Stimulated activated CD4-positive, alpha-beta T cell treated with anti-CD3 and anti-CD28 coated beads, Interleukin-12 subunit alpha, Interleukin-12 subunit beta, amount 100 ng/mL, for 48 hours (primary cell): ENCODE results near the gene TDRD9.
"Not testable (repeated sequence)": the region's sequence is repeated elsewhere in the genome, so short reads cannot be mapped to it uniquely, and the experiment has no call there.

Experiments used
- DNase-seq, 3 donors: peaks; one replicate each; pipeline ENCODE4 v3.0.0-alpha.2; 2020; ENCODE audit warnings: low read depth in 2 of 3, low spot score in 1 of 3

The TDRD9 gene

DNA sequence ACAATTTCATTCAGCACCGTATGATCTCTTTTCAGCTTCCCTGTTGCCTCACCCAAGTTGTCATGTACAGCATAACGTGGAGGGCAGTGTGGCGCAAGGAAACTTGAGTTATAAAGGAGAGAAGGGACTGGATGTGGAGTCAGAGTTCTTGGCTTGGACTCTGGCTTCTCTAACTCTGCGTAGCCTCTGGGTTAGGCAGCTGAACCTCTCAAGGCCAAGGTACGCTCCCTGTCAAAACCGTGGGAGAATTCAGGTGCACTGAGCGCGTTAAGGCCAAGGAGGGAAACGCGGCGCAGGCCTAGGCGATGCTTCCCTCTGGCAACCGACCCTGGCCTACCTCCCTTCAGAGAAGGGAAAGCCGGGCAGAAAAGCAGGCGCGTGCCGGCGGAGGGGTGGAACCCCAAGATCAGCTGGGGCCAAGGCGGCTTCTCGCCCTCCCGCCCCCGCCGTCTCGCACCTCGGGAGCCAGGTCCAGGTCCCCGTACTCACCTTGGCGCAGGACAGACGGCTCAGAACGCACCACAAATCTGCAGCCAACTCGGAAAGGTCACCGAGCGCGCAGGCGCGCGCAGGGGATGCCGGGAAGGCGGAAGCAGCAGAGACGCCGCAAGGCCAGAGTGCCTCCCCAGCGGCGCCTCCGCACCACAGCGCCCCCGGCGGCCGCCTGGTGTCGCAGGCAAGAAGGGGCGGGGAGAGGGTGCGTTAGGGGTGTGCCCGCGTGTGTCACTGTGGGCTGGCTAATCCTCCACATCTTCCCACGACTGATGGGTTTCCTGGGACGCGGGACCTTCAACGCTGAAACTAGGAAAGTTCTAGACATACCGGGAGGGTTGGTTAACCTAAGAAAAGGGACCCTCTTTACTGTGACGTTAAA lies 7.0 kb upstream of the TDRD9 start:
- peak; percentile 86 to 93 (median 90) for DNase-seq

DNA sequence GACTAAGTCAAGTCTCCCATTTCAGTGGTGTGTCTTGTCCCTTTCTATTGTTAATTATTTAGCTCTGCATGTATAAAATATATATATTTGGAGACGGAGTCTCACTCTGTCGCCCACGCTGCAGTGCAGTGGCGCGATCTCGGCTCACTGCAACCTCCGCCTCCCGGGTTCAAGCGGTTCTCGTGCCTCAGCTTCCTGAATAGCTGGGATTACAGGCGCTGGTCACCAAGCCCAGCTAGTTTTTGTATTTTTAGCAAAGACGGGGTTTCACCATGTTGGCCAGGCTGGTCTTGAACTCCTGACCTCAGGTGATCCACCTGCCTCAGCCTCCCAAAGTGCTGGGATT lies 6.4 kb upstream of the TDRD9 start:
- DNase-seq = not testable (repeated sequence)

DNA sequence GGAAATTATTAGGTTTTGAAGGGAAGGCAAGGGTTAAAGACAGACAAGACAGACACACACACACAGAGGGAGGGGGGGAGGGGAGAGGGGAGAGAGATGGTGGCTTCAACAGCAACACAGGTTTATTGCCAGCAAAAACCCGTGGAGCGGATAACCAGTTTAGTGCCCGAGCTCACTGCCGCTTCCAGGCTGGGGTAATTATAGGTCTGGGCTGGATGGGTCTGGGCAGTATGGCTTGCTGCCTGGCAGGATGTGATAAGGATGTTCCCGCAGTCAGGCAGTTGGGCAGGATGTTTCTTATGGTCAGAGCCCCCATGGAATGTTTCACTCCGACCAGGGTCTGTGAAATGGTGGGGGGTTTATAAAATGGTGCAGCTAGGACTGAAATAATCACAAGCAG lies 4.4 kb upstream of the TDRD9 start:
- no peak for DNase-seq

DNA sequence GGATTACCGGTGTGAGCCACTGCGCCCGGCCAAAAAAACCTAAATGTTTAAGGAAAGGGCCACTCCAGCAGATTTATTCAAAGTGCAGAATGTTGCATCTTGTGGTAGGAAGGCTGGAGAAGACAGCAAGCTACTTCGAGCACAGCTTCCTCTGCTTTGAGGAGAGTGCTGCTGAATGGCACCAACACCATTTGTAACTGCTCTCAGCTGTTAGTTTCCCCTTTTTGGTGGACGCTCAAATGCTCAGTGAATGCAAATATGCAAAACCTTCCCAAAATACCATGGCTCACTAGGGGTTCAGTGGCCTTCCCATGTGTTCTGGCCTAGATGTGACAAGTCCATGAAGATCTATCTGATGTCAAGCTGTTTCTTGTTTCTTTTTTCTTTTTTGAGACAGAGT lies 2.9 kb upstream of the TDRD9 start:
- DNase-seq = no peak

DNA sequence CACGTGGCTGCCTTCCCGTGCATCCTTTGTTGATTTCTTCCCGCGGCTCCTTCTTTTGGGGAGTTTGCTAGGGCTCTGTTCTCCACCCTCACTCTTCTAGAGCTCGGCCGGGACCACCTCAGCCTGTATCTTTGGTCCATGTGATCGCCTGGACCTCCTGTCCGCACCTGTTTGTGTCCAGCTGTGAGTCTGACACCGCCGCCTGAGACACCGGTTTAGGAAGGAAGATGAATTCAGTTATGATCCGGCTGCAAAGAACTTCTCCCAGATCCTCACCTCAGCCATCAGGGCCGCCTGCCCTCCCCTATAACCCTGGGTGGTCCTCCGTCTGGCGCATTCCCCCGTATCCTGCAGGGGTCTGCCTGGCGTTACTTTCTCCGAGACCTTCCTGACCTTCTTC lies 690 bp upstream of the TDRD9 start:
- no peak for DNase-seq

DNA sequence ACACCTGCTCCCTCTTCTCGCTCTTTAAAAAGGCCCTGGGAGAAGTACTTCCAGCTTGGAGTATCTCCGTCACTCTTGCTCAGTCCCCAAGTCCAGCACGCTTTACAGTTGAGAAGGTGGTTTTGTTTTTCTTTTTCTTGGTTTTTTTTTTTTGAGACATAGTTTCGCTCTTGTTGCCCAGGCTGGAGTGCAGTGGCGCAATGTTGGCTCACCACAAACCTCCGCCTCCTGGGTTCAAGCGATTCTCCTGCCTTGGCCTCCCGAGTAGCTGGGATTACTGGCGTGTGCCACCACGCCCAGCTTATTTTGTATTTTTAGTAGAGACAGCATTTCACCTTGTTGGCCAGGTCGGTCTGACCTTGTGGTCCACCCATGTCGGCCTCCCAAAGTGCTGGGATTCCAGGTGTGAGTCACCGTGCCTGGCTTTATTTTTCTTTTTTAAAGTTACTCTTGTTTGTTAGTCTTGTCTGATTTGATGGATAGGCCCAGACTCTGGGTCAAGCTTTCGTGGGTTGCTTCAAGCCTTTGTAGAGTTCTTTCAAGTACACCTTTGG lies 1.9 kb downstream of the TDRD9 start:
- DNase-seq = no peak

DNA sequence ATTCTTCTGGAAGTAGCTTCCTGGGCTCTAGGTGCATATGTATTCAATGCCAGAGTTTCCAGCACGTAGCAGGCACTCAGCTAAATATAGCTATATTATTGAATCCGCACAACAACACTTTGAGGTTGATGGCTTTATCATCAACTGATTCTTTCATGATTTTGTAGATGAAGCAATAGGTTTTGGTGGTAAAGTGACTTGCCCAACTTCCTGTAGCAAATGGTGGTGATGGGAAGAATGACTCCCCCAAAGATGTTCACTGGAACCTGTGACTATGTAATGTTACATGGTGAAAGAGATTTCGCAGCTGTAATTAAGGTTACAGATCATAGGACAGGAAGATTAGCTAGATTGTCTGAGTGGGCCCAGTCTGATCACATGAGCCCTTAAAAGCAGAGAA lies 3.2 kb downstream of the TDRD9 start:
- no peak for DNase-seq

DNA sequence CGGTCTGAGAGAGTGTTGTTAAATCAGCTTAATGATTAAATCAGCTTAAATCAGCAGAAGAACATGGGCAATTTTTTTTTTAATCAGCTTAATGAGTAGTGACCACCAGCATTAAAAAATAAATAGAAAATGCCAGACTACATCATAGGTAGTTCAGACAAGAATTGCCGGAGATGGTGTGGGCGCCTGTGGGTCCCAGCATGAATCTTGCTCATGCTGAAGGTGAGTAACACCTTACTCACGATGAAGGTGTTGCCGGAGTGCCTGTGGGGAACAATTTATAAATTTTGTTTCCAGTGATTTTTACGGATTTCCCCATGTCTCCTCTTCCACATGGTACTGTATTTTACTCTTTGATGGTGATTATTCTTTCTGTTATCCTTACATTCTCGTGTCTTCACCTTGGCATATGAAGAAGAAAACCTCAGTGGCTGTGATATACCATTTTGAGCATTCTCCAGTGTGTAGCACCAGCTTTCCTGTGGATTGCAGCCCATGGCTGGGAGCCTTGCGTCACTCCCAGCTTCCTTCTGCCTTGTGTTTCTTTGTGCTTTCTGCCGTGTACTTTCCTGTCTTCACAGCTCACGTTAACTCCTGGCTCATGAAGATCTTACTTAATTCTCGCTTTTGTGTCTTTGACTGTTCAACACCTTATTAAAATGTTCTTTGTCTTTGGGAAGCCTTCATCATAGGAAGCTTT lies 4.7 kb downstream of the TDRD9 start:
- DNase-seq = no peak

DNA sequence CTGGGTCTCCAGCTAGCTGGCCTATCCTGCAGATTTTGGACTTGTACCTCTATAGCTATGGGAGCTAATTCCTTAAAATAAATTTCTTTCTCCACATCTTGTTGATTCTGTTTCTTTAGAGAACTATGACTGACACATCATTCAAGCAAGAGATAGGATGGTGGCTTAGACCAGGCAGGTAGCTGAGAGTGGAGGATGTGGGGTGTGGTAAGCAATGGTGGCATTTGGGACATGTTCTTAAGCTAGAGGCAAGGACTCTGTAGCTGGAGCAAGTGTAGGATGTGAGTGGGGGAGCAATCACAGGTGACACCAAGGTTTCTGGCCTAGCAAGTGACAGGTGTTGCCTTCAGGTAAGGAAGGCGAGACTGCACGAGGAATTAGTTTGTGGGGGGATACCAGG lies 6.8 kb downstream of the TDRD9 start:
- DNase-seq = no peak

DNA sequence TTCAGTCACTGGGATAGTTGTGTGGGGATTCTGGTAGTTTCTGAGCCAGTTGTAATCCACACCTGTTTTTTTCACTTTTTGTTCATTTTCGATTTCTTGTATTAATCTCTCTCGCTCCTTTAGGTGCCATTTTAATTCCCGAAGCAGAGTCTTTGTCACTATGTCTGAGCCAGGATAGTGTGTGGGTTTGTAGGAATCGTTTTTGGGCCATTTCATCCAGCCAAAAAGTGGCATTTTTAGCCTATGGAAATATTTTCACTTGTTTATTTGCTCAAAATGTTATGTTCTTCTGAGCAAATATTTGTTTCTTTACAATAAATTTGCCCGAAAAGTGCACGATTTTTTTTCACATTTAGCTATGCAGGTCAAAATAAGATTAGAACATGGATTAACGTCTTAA lies 13.2 kb downstream of the TDRD9 start:
- DNase-seq = no peak

DNA sequence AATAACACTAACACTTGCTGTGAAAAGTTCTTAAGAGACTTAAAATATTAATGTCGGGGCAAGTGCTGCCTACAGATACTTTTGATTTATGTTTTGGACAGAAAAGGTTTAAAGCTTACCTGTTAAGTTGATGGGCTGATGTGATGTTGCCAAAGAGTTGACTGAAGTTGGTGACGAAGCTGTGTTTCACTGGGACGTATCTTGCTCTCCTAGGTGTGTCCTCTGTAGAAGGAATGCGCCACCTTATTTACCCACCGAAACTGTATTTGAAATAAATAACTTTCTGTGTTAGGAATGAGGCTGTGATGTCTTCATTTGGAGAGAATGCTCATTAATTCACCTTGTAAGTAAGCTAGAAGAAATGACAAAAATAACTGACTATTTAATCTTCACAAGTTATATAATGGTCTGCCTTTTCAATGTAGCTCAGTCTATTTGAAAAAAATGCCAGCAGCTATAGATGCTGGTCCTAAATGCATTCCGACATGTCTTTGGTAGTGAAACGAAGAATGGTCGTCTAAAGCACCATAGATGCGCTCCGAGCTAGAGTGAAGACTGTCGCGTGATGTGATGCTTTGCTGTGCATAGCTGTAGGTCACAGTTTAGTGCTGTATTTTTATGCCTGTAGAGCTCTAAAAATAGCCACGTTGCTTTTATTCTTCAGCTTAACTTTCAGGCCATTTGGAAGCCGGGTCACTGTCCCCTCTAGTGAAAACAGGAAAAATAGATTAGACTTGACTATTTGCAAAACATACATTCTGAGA lies 13.9 kb downstream of the TDRD9 start, which contains the start of gene RD3L:
Gene RD3L, minus strand, starts transcription at position 557 of the 764 bp plus-strand sequence. CDS start 834 bp downstream, outside the sequence.
- no peak for DNase-seq

DNA sequence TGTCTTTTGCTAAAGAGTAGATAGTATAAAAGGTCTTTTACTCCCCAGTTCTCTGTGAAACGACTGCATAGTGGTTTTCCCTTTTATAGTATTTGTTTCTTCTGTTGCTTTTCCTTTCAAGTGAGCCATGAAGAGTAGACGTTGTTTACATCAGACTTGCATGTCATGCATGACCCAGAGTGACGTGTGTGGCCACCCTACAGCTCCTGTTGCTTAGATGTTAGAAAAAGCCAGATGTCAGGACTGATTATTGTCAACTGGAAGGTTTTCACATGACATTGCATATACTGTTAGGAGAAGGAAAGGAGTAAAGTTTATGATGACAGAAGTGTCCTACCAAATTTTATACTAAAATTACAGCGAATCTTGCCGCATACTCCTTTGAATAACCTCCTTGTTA lies 15.4 kb downstream of the TDRD9 start:
- no peak for DNase-seq

DNA sequence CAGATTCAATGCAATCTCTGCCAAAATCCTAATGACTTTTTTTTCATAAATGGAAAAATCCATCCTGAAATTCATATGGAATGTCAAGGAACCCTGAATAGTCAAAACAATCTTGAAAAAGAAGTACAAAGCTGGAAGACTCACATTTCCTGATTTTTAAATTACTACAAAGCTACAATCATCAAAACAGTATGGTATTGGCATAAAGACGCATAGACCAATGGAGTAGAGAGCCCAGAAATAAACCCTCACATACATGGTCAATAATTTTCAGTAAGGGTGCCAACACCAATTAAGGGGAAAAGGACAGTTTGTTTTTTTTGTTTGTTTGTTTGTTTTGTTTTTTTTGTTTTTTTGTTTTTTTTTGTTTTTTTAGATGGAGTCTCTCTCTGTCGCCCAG lies 18.7 kb downstream of the TDRD9 start:
- DNase-seq = no peak

DNA sequence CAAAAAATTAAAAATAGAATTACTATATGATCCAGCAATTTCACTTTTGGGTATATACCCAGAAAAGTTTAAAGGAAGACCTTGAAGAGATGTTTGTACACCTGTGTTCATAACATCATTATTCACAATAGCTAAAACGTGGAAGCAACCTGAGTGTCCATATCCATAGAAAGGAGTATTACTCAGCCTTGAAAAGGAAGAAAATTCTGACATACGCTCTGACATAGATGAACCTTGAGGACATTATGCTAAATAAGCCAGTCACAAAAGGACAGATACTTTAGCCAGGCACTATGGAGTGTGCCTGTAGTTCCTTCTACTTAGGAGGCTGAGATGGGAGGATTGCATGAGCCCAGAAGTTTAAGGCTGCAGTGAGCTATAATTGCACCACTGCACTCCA lies 20.2 kb downstream of the TDRD9 start:
- no peak for DNase-seq

DNA sequence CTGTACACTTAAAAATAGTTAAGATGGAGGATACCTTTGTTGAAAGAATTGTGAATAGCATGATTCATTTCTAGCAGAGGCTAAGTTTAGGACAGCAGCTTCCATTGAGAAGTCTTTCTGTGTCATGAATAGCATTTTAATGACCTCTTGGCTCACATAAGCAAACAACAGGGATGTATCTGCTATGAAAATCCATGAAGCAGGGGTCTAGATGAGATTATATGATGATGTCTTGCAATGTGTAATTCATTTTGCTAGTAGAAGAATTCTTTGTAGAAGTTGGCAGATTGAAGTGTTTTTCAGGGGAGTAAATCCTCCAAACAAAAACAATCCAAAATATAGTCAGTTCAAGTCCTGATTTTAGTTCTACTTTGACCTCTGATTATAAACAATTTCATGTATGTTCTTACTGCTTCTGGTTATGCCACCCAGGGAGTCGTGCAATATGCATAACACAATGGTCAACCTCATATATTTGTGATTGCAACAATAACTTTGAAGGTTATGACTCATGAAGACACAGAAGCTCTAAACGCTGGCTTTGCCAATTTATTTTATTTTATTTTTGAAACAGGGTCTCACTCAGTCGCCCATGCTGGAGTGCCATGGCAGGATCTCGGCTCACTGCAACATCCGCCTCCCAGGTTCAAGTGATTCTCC lies 21.0 kb downstream of the TDRD9 start:
- no peak for DNase-seq

DNA sequence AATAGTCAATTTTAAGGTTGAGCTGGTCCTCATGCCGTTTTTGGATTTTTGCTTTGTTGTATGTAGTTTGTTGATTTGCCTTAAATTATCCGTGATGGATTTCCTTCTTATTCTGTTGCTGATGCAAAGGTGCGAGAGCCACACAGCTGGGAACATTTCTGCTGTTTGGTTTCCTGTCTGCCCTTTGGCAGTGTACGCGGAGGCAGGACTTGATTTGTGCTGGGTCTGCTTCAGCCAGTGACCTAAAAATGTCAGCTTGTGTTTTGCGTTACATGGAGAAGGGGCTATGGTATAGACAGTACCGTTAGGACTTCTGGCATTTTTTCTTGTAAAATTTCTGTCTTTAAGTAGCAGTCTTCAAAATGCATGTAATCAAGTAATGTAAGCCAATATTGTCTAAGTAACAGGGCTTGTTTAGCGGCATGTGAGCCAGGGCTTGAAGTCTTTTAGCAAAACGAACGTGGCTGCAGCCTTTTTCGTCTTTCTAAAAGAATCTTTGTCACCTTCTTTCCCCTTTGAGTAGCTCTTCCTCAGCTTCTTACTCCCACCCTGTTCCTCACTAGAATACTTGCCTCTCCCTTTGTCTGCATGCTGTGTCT lies 32.3 kb downstream of the TDRD9 start:
- DNase-seq = no peak

DNA sequence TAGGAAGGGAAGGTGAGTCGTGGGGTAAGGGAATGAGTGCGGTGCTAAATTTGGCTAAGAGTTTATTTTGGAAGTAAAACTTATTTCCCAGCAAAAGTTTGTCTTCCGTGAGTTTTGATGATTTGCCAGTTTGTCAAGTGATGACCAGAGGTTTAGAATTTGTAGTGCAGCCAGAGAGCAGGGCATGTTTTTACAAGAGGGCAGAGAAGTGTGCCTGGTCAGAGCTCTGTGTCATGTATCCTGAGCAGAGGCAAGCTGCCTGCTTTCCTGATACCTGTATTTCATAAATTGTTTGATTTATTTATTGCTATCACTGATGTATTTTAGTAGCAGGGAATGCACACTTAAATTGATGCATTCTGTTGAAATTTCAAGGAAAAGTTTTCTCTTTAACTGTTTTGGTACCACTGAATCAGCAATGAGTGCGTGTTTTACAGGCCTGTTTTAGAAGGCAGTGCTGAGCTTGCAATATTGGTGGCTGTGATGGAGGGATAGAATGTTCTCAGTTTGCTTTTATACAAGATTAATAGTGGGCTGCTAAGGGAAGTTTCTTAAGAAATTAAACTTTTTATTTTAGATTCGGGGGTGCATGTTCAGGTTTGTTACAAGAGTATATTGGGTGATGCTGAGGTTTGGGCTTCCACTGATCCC lies 33.8 kb downstream of the TDRD9 start:
- DNase-seq = no peak

DNA sequence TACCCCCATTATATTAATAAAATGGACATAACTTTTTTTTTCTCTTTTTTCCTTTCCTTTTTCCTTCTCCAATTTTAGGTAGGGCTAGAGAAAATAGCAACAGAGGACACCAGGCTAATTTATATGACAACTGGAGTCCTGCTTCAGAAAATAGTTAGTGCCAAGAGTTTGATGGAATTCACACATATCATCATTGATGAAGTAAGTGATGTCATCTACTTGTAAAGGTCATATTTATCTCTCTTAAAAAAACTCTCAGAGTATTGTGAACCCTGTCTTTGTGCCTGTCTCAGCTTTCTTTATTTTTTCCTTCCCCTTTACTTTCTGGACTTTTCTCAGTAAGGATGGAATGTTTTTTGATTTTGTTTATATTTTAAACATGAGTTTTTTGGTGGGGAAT lies 38.4 kb downstream of the TDRD9 start:
- no peak for DNase-seq

DNA sequence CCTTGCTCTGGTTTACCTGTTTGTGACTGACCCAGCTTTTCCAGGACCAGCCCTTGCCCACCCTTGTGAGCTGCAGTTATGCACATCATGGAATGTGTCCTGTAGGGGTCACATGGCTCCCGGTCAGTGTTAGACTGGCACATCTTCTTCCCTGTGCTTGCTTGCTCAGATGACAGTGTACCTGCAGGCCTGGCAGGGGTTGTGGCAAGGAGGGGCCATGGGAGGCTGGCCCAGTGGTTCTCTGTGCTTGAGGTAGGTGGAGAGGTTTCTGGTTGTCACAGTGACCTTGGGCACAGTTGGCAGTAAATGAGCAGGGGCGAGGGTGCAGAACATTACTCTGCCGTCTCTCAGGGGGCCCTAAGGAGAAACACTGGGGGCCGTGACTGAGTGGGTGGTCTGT lies 41.7 kb downstream of the TDRD9 start:
- no peak for DNase-seq

DNA sequence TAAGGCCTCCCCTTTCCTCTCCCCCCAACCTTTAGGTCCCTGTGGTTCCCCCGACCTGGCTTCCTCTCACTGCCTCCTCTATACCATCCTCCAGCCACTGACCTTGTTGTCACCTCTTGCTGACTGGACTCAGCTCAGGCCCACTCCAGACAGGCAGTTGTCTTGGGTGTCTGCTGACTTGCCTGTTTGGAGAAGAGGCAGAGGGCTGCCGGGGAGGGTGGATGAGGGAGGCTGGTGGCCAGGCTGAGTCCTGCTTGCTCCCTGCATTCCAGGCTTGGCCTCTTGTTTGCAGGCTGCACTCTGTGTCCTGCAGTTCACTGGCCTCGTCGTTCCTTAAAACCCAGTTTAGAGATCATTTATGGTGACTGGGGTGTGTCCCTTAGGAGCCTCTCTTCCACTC lies 45.1 kb downstream of the TDRD9 start:
- no peak for DNase-seq
